Measurements from ENCODE around the gene FXR2. TPM values are rescaled to one million over a fixed set of nuclear protein-coding genes. Genes with fewer than 3 reads are reported as not detected.

FXR2 gene
- total RNA-seq, 1 donor from 2014 or later = 43.2 TPM

DNA sequence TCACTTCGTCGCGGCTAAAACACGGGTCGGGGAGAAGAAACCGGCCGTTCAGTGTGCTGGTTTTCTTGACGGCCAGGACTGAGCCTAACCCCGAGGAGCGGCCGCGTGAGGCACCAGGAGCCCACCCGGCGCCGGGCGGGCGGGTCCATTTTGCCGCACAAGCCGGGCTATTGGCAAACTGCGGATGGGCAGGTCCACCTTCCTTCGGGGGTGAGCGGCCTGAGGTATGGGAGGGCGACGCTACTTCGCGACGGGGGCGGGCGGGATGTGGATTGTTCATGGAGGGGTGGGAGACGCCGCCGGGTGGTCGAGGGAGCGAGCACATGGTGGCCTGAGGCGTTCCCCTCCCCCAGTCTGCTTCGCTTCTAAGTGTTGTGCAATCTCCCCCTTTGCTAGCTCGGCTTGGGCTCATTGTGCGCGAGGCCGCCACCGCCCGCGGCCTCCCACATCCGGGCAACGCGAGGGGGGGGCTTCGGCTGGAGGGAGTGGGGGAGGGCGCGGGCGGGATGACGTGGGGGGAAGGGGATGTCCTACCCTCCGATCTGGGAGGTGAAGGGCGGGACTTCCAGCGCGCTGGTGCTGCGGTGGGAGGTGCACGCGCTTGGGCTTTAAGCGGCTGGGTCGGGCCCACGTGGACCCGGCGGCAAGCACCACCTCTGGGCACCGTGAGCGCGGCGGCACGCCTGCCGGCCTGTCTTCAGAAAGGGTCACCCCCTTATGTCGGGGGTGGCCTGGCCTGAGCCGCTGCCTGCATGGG, 41.2 kb downstream of the FXR2 start:
- peak; percentile 54 for DNase-seq (ENCODE audit: low read depth)
- H3K36me3 ChIP-seq (ENCODE audit: control insufficient read depth, insufficient read depth, low read length) = peaks cover 47% of the 10 kb centered on the region
- TF ChIP-seq, protein P1, sequence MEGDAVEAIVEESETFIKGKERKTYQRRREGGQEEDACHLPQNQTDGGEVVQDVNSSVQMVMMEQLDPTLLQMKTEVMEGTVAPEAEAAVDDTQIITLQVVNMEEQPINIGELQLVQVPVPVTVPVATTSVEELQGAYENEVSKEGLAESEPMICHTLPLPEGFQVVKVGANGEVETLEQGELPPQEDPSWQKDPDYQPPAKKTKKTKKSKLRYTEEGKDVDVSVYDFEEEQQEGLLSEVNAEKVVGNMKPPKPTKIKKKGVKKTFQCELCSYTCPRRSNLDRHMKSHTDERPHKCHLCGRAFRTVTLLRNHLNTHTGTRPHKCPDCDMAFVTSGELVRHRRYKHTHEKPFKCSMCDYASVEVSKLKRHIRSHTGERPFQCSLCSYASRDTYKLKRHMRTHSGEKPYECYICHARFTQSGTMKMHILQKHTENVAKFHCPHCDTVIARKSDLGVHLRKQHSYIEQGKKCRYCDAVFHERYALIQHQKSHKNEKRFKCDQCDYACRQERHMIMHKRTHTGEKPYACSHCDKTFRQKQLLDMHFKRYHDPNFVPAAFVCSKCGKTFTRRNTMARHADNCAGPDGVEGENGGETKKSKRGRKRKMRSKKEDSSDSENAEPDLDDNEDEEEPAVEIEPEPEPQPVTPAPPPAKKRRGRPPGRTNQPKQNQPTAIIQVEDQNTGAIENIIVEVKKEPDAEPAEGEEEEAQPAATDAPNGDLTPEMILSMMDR (IDR thresholded peaks at IDR 0.05; ENCODE audit: insufficient read depth, low read length, severe bottlenecking) = no peak
- peak overlapping the region; percentile 100 for H3K4me3 ChIP-seq (ENCODE audit: low read depth, low read length)
- no peak for FAIRE-seq
- H3K27me3 ChIP-seq (ENCODE audit: control insufficient read depth, insufficient read depth, low read length) = no peaks in the 10 kb centered on the region

DNA sequence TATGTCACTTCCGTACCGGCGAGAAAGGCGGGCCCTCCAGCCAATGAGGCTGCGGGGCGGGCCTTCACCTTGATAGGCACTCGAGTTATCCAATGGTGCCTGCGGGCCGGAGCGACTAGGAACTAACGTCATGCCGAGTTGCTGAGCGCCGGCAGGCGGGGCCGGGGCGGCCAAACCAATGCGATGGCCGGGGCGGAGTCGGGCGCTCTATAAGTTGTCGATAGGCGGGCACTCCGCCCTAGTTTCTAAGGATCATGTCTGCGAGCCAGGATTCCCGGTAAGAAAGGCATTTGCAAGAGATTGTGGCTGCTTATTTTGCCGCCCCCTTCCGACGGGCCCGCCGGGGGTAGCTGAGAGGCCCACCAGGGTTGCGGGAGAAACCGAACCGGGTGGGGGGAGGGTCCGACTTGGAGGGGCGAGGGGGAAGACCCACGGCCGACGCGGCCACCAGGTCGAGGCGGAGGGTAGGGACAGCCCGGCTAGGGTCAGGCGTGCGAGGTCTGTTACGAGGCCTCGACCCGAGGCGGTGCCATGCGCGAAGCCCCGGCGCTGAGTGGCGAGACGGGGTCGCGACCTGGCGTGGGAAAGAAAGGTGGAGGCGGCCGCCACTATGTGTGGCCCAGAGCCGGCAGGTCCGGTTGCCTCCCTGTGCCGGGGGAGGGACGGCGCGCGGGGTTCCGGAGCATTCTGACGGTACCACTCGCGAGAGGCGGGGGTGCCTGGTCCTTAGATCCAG, 41.9 kb downstream of the FXR2 start:
- Histone ChIP-seq H3K27me3 (ENCODE audit: control insufficient read depth, insufficient read depth, low read length) (no peaks in the 10 kb centered on the region), H3K4me3 (ENCODE audit: low read depth, low read length) (peak overlapping the region; percentile 100), H3K36me3 (ENCODE audit: control insufficient read depth, insufficient read depth, low read length) (peaks cover 44% of the 10 kb centered on the region)
- DNase-seq (ENCODE audit: low read depth) (peak; percentile 96), FAIRE-seq (no peak)
- TF ChIP-seq, protein P1 (IDR thresholded peaks at IDR 0.05; ENCODE audit: insufficient read depth, low read length, severe bottlenecking) = no peak

DNA sequence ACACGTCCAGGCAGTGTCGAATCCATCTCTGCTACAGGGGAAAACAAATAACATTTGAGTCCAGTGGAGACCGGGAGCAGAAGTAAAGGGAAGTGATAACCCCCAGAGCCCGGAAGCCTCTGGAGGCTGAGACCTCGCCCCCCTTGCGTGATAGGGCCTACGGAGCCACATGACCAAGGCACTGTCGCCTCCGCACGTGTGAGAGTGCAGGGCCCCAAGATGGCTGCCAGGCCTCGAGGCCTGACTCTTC, 42.4 kb downstream of the FXR2 start:
- TF ChIP-seq, protein P1 (IDR thresholded peaks at IDR 0.05; ENCODE audit: insufficient read depth, low read length, severe bottlenecking) = no peak
- no peak for DNase-seq (ENCODE audit: low read depth)
- no peak for FAIRE-seq
- peaks cover 43% of the 10 kb centered on the region for H3K36me3 ChIP-seq (ENCODE audit: control insufficient read depth, insufficient read depth, low read length)
- H3K27me3 ChIP-seq (ENCODE audit: control insufficient read depth, insufficient read depth, low read length) = no peaks in the 10 kb centered on the region
- H3K4me3 ChIP-seq (ENCODE audit: low read depth, low read length) = peak overlapping the region; percentile 100

DNA sequence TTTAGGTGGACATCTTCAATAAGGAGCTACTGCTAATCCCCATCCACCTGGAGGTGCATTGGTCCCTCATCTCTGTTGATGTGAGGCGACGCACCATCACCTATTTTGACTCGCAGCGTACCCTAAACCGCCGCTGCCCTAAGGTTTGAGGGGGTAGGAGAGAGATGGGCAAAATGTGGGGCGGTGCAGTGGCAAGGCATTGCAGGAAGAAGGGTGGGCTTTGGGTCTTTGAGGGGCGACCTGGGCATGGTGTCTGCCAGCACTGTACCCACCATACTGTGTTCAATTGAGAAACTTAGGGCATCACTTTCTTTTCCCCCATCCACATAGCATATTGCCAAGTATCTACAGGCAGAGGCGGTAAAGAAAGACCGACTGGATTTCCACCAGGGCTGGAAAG, 44.3 kb downstream of the FXR2 start:
- TF ChIP-seq, protein P1 (IDR thresholded peaks at IDR 0.05; ENCODE audit: insufficient read depth, low read length, severe bottlenecking) = no peak
- Histone ChIP-seq H3K27me3 (ENCODE audit: control insufficient read depth, insufficient read depth, low read length) (no peaks in the 10 kb centered on the region), H3K4me3 (ENCODE audit: low read depth, low read length) (no peak overlapping the region), H3K36me3 (ENCODE audit: control insufficient read depth, insufficient read depth, low read length) (peaks cover 37% of the 10 kb centered on the region)
- FAIRE-seq (peak; percentile 75), DNase-seq (ENCODE audit: low read depth) (no peak)

DNA sequence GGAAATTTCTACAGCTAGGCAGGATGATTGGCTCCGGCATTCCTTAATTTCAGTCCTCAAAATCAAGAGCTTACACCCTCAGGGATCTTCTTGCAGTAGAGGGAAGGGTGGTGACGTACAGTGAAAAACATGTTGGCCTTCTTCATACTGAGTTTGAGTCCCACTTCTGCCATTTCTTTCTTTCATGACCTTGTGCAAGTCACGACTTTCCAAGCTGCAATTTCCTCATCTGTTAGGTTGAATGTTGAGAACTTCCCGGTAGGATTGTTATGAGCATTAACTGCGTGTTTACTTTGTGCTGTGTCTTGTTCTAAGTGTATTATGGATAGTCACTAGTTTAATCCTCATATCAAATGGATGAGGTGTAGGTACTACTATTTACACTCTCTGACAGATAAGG, 45.1 kb downstream of the FXR2 start:
- TF ChIP-seq, protein P1 (IDR thresholded peaks at IDR 0.05; ENCODE audit: insufficient read depth, low read length, severe bottlenecking) = no peak
- no peak for FAIRE-seq
- Histone ChIP-seq H3K4me3 (ENCODE audit: low read depth, low read length) (no peak overlapping the region), H3K36me3 (ENCODE audit: control insufficient read depth, insufficient read depth, low read length) (peaks cover 35% of the 10 kb centered on the region), H3K27me3 (ENCODE audit: control insufficient read depth, insufficient read depth, low read length) (no peaks in the 10 kb centered on the region)
- DNase-seq (ENCODE audit: low read depth) = no peak
